GM11168 (cell line): ENCODE results near the gene TMEM184B.

Source experiments
- in situ Hi-C: fragments of 300-500 bp; cut with MboI; formaldehyde crosslinking; loops from one replicate; pipeline ENCODE4 v1.12.0; 2022; ENCODE audit warnings: low sequenced_read_pairs; ENCODE audit not compliant: unreplicated experiment

The TMEM184B gene

GRCh38 chr22:38232196-38232595 is 40.6 kb downstream of the TMEM184B start:
- in situ Hi-C loops = no loop called here

GRCh38 chr22:38230916-38231315 is 41.9 kb downstream of the TMEM184B start:
- in situ Hi-C loops = no loop called here

GRCh38 chr22:38230108-38230825 is 42.5 kb downstream of the TMEM184B start:
- in situ Hi-C loops = no loop called here

GRCh38 chr22:38228873-38229740 is 43.7 kb downstream of the TMEM184B start:
- in situ Hi-C loops = no loop called here

- in situ Hi-C loops = no loop called here
Observed at GRCh38 chr22:38228326-38228872, 44.4 kb downstream of the TMEM184B start.

- in situ Hi-C loops = no loop called here
Observed at GRCh38 chr22:38226853-38227649, 45.8 kb downstream of the TMEM184B start.

- in situ Hi-C loops = no loop called here
Observed at GRCh38 chr22:38223289-38223960, 49.4 kb downstream of the TMEM184B start.

- in situ Hi-C loops = no loop called here
Observed at GRCh38 chr22:38222797-38223119, 50.1 kb downstream of the TMEM184B start.

GRCh38 chr22:38221908-38222796 is 50.7 kb downstream of the TMEM184B start:
- in situ Hi-C loops = no loop called here

GRCh38 chr22:38221407-38221806 is 51.4 kb downstream of the TMEM184B start:
- in situ Hi-C loops = no loop called here

GRCh38 chr22:38220653-38221386 is 52.0 kb downstream of the TMEM184B start:
- in situ Hi-C loops = no loop called here

- in situ Hi-C loops = no loop called here
Observed at GRCh38 chr22:38220163-38220562, 52.6 kb downstream of the TMEM184B start.

- in situ Hi-C loops = no loop called here
Observed at GRCh38 chr22:38219632-38220031, 53.2 kb downstream of the TMEM184B start.

- in situ Hi-C loops = no loop called here
Observed at GRCh38 chr22:38218661-38219622, 53.9 kb downstream of the TMEM184B start.

- in situ Hi-C loops = no loop called here
Observed at GRCh38 chr22:38215156-38216038, 57.4 kb downstream of the TMEM184B start.

GRCh38 chr22:38214302-38215056 is 58.3 kb downstream of the TMEM184B start:
- in situ Hi-C loops = no loop called here
